ENCODE measurements around the gene NR6A1. TPM values are rescaled to one million over a fixed set of nuclear protein-coding genes. Genes with fewer than 3 reads are reported as not detected.

NR6A1 gene
- total and polyA plus RNA-seq, 2 of the 8 experiments (the other 6 are each of a cell fraction or from before 2014, with no cell fraction given) = 93.2 to 237 TPM

- no peak for TF ChIP-seq TCF12 (IDR thresholded peaks at IDR 0.05; ENCODE audit: low read depth, low read length)
- no peak for TF ChIP-seq E2F6 (IDR thresholded peaks at IDR 0.05)
- TF ChIP-seq CEBPB (IDR thresholded peaks at IDR 0.05; ENCODE audit: low read depth, low read length) = no peak
- no peak for TF ChIP-seq ASH2L (IDR thresholded peaks at IDR 0.05; ENCODE audit: low read length)
- TF ChIP-seq, protein P1, sequence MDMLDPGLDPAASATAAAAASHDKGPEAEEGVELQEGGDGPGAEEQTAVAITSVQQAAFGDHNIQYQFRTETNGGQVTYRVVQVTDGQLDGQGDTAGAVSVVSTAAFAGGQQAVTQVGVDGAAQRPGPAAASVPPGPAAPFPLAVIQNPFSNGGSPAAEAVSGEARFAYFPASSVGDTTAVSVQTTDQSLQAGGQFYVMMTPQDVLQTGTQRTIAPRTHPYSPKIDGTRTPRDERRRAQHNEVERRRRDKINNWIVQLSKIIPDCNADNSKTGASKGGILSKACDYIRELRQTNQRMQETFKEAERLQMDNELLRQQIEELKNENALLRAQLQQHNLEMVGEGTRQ (IDR thresholded peaks at IDR 0.05; ENCODE audit: low read length) = no peak
- TF ChIP-seq SIX5 (IDR thresholded peaks at IDR 0.05; ENCODE audit: low read depth, low read length) = no peak
These were observed 95.6 kb downstream of the NR6A1 start (continued) for GRCh38 chr9:124675261-124676158.

Measured in H1 (cell line).